Effector CD4-positive, alpha-beta T cell (primary cell): ENCODE results near the gene TNS1.

Experiments
- DNase-seq: peaks from one replicate; pipeline ENCODE4 v3.0.0-alpha.2; 2020

TNS1 gene

DNA sequence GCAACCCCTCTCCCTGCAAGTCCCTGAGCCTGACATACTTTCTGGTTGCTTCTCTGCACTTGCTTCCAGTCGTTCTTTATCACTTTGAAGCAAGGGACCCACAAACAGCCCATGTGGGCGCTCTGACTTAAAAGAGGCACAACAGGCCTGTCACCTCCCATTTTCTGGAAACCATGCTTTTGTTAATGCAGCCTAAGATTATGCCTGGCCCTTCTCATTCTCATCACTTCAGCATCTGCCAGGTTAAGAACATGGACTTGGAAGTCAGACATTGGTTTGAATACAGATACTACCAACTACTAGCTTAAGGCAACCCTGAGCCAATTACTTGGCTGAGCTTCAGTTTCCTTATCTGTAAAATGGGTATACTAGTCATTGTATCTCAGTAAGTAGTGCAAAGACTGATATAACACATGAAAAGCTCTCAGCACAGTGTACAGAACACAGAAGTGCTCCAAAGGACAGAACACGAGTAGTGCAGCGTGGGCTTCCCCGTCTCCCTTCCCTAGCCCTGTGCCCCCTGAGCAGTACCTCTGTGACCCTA is 141.4 kb downstream of the TNS1 start:
- no peak for DNase-seq

DNA sequence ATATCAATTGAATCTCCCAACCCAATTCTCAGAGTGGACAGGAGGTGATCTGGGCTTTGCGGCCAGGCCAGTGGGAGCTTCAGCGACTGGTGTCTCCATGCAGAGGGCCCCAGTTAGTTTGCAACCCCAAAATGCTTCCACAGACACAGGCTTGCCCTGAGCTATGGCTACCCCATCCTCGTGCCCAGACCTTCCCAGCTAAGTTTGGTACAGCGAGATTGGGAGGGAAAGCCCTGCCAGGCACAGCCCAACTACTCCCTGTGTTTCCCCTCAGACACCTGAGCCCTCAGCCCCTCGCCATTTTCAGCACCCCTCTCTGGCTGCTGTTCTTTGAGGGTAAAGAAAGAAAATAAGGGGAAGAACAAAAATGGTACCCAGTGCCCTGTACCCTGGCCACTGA is 142.9 kb downstream of the TNS1 start:
- DNase-seq, result no peak

DNA sequence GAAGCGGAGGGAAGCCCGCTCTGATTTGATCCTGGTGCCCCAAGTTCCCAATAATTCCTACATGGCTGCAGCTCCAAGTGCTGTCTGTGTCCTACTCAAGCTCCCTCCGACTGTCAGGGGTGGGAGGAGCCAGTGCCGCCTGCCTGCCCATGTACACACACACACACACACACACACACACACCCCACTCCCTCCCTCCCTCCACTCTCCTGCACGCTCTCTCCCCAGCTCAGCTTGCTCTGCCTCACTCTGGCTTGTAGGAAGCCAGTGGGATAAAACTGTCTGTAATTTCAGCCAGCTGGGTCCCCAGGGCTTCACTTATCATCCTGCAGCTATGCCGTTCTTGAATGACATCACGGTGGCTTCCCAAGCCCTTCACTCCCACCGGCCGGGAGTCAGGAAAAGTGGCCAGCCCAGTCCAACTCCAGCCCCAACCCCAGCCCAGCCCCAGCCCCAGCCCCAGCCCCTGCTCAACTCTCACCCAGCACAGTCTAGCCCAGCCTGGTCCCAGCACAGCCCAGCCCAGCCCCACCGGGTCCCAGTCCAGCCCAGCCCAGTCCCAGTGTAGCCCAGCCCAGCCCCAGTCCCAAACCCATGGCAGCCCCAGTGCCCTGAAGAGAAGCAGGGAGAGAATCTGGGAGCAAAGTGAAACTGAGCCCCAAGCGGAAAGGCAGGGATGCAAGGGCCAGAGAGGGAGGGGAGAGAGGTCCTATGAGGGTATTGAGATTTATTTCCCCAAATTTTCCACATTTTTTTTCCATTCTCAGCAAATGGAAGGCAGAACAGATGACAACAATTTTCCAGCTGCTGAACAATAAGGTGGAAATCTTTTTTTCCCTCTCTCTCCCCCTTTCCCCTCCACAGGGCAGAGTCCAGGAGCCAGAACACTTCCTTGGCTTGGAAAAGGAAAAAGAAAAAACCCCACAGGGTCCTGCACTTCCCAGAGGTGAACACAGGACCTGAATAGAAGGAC is 144.0 kb downstream of the TNS1 start:
- DNase-seq, result no peak

DNA sequence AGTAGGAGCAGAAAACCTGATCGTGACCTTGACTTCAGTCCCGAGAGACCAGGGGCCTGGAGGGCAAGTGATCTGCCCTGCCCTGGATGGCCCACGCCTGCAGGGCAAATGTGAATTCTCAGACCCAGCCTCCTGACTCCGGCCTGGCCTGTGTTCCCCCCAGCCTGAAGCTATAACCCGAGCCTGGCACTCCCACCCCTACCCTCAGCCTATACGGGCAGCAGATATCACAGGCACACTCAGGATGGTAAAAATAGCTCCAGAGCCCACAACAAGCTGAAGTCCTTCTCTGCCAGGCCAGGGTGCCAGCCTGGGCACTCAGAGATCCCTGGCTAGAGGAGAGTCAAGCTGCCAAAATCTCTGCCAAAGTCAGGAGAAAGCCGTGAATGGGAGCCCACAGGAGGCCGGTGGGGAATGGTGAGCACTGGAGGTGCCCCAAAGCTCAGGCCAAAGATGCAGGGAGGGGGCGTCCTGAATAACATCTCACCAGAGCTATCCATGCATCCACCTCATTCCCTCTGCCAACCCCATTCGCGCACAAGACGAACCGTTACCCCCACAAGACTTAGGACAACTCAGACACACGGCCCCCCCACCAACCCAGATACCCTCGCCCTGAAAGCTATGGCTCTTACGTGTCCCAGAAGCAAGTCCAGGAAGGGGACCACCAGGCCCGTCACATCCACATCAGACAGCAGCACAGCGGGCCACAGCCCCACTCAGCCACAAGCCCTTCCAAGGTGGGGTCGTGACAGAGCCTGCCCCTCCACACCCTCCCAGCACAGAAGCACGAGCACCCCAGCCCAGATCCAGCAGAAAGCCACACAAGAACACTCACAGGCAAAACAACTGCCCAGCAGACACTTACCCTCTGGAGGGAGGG is 144.9 kb downstream of the TNS1 start:
- no peak for DNase-seq

DNA sequence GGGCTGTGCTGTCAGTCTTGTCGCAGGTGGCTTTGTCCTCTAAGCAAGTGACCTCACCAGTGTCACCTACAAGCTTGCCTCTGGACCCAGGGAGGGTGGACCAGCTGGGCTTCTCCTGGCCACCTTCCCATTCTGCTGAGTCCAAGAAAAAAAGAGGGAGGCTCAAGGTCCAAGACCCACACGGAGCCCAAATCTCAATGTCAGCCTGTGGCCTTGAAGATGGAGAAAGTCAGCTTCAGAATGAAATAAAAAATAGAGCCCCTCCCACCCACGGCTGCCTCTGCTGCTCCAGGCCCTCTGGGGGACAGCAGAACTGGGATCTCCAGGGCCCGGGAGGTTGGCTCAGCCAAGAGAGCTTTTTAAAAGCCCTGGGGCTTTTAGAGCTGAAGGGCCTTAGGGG is 145.9 kb downstream of the TNS1 start:
- DNase-seq, result no peak

DNA sequence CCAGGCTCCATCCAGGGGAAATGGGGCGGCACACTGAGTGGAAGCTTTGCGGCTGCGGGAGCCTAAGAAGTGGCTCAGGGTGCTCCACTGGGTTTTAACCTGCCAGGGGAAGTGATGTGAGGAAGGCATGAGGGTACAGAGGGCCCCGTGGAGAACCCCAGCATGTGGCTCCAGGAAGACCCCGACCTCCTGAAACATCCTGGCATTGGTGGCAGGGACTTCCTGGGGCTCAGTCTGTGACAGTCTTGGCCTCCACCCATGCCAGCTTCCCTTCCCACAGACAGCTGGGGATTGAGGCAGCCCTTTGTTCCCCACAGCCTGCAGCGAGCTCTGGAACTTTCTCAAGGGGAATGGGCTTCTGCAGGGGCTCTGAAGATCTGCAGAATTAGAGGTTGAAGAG is 146.6 kb downstream of the TNS1 start:
- no peak for DNase-seq

DNA sequence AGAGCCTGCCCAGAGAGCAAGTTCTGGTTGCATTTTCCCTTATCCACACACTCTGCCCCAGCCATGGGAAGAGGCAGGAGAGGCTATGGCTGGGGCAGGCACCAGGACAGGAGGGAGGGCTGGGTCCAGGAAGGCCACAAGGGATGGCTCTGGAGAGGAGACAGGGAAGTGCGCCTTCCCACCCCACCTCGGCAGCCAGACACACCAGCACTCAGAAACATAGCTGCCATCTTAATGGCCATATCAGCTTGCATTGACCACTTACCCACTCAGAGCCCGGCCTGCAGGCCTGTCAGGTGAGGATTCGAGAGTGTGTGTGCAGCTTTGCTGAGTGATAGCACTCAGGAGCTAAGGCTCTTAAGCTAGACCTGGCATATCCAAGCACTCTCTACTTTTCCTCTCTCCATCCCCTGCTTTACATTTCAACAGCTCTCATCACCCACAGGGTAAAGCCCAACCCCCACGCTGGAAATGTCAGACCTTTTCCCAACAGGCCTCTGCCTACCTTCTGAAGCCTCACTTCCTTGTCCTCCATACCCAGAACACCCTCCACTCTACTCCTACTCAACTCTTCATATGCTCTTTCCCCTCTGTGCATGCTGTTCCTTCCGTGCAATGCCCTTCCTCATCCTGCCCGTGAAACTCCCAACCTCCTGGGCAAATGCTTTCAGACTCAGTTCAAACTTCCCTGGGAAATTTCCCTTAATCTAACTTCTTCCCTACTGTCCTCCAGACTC is 147.9 kb downstream of the TNS1 start:
- DNase-seq, result no peak

DNA sequence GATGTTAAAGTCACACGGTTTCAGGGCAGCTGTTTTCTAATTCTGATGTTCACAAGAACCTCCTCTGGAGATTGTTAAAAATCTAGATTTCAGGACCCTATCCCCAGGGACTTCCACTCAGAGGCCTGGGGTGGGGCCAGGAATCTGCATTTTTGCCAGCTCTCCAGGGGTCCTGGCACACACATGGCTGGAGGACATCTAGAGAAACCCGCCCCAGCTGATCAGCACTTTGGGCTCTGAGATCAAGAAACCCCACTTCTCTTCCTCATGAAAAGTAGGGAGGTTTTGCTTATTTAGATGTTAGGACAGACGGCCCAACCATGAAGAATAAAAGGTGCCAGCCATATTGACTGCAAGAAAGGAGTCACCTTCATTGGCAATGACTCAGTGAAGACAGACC is 148.8 kb downstream of the TNS1 start:
- no peak for DNase-seq

DNA sequence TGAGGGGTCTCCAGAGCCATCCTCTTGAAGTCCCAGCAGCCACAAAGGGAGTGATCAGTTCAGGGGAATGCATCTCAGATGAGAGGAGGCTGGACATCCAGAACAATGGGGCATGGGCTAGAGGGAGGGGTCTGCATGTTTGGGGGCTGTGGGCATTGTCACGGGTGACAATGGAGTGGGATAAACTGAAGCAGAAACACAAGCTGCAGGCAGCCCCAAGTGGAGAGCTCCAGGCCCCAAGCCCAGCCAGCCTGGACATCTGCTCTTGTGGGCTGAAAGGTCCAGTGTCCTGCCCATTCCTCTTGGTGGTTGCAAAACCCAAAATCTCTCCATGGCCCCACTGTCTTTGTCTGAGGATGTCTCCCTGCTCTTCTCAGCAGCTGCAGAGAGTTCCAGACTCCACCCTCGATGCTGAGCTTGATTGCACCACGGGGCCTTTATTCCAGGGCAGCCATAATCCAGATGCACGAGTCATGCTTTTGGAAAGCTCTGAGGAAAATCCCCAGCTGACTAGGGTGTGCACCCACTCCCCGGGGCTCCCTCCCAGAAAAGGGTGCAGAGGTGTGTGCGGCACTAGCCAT is 149.4 kb downstream of the TNS1 start:
- DNase-seq, result no peak

DNA sequence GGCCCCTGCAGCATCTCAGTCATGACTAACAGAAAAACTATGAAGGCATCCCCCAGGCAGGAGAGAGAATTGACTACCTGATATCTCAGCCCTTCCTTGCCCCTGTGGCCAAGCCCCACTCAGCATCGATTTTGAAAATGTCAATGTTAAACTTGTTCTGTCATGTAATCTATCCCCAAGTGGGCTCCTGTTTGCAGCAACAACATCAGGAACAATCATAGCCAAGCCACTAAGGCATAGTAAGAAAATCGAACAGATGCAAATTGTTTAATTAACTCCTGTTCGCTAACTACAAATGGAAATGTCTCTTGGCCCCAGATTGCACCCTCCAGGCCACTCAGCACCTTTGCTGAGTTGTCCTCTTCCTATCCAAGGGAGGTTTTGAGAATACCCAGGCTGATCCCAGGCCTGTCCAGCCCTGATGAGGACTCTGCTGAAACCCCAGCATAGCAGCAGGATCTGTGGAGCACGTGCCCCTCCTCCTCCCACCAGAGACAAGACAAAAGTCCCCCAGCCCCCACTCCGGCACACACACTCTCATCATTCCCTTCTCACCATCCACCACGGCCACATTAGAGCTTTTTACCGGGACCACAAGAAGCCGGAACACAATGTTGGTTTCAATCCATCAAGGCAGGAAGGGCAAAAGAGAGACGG is 150.1 kb downstream of the TNS1 start:
- no peak for DNase-seq

DNA sequence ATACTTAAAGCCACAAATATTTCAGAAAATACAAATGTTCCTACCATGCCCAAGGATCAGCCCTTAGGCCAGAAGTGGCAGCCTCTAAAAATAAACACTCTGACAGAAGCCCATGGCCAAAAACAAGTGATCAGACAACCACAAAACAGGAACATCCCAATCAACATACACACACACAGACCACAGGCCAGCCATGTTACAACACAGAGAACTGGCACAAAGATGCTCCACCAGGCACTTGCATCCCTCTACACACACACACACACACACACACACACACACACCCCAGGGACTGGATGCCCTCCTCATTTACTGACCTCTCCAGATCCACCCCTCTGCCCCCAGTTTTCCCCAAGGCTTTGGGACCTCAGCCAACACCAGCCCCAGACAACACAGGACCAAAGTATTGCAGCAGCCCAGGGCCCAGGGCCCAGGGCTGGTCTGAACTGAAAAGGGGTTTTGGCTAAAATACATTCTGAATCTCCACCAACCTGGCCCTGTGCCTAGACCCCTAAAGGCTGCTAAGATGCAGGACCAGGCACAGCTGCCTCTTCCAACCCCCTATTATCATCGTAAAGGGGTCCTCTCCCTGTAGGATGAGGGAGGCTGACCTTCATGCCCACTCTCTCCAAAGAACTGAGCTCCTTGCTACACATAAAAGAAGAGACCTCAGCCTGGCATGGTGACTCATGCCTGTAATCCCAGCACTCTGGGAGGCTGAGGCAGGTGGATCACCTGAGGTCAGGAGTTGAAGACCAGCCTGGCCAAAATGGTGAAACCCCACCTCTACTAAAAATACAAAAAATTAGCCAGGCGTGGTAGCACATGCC is 151.4 kb downstream of the TNS1 start:
- DNase-seq, result no peak

DNA sequence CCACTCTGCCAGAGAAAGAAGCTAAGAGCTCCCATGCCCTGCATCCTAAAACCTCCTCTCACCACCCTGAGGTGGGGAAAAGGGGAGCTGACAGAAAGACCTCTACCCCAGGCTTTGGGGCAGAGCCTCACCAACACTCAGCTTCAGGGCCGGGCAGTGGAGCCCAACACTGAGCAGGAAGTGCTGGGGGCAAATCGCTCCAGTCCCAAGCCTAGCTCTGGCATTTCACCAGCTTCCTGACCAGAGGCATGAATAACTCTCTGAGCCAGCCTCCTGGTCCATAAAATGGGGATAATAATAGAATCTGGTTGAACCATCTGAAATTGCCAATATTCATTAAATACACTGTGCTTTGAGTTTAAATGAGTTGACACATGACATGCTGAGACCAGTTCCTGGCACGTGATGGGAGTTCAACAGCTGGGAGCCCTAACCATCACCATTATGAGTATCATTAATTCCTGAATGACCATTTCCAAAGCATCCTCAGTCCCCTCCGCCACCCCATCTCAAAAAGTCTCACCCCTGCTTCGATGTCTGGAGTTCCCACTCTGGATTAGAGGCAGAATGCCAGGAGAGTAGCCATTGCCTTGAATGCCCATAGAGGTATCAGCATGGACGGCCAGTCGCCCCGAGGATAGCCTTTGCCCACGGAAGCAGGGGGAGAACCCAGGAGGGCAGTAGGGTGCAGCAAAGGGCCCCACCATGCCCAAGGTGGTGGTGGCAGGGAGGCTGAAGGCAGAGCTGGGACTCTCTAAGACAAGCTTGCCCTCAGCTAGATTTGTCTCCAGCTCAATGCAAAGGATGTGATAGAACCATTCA is 153.4 kb downstream of the TNS1 start:
- no peak for DNase-seq

DNA sequence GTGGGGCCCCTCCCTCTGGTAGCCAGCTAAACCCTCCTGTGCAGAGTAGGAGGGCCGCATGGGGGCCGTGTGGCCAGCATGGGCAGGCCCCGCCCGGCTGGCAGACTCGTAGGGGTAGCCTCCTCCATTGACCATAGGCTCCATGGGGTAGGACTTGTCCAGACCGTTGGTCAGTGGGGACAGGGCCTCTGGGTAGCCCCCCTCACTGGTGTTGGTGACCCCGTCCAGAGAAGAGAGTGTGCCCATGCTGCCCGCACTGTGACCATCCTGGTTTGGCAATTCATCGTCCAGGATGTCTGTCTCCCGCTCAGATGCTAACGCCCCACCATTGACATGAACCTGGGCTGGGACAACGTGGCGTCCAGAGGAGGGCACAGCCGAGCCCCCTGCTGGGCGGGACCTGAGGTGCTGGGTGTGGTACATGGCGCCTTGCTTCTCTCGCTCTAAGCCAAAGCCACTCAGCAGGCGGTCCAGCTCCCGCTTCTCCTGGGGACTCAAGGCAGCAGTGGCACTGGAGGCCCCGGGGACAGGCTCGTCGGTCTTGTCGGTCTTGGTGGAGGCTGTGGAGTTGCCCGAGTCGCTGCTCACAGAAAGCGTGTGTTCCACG is 154.3 kb downstream of the TNS1 start:
- no peak for DNase-seq

DNA sequence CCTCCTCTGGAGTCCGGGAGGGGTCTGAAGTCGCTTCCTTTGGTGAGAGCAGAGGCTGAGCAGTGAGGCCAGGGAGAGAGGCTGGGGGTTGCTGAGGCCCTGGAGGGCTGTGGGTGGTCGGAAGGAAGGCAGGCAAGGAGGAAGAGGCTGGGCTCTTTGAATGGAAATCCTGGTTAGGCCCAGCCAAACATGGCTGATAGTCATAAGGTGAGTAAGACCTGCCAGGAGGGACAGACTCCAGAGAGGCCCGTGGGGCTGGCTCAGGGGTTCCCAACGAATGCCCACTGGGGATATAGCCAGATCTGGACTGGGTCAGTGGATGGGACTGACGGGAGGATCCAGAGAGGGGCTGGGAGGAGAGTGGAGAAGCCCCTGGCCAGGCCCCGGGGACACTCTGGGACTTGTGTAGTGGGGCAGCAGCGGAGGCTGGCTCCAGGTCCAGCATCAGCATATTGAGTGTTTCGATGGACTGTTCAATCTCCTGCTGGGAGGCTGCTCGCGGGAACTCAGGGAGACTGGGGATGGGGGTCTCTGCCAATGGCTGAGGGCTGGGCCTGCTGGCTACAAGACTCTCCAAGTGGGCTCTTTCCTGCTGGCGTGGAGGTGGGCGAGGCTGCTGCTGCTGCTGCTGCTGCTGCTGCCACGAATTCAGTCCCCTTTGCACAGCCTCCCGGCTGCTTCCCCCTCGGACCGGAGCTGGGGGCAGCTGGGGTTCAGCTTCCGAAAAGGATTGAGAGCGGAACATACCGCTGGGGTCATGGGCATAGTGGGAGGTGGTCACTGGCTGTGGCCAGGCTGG is 155.0 kb downstream of the TNS1 start:
- no peak for DNase-seq

DNA sequence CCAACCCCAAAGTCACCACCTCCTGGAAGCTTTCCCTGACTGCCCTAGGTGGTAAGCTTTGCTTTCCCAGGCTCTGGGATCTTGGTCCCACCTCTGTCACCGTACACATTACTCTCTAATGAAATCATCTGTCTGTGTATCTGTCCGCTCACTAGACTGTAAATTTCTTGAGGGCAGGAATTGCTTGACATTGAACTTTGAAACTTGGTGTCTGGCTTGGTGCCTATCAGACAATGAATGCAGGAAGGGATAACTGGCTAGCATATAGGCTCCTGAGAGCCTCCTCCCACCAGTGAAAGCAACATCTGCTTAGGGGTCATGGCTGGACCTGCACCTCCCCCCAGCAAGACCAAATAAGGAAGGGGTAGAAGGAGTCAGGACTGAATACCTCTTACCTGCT is 155.7 kb downstream of the TNS1 start:
- DNase-seq, result no peak

DNA sequence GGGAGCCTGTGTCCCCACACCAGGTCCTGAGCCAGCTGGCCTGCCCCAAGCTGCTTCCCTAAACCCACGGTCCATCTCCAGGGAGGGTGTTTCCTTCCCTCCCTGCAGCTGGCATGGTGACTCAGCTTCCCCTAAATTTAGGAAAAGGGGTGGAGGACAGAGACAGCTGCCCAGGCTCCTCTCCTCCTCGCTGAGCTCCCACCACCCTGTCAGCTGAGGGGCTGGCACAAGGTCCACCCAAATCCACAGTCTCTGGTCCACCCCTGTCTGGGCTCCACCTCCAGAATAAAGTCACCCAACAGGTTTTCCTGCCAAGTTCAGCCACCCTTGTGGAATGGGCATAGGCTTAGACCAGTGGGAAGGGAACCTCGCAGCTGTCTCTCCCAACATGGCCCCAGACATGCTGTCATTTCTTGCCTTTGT is 156.5 kb downstream of the TNS1 start:
- no peak for DNase-seq

DNA sequence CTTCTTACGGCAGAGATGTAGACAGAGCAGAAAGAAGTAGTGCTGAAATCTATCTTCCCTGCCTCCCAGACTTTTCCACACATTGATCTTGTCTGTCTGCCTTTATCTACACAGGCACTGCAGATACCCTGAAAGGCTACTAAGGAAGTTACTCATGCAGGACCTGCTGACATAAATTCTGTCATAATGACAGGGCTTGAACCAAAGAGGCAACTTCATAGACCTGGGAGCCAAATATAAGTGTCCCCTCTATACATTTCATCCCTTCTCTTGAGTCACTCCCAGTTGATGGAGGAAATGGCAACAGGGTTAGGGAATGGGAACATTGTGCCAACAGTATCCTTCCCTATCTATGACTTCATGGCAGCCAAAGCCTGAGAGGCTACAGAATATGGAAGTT is 157.5 kb downstream of the TNS1 start:
- DNase-seq, result no peak

DNA sequence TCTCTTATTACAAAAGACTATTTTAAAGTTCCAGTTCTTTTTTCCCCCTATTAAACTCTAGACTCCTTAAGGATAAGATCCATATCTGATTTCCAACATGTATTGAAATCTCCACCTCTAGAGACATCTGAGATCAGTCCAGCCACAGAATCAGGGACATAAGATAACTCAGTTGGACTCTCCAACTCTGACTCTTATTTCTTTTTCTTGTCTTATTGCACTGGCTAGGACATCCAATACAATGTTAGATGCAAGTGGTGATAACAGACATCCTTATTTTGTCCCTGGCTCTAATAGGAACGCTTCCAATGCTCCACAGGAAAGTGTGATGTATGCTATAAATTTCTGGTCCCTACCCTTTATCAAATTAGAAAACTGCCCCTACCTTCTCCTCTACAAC is 158.1 kb downstream of the TNS1 start:
- no peak for DNase-seq

DNA sequence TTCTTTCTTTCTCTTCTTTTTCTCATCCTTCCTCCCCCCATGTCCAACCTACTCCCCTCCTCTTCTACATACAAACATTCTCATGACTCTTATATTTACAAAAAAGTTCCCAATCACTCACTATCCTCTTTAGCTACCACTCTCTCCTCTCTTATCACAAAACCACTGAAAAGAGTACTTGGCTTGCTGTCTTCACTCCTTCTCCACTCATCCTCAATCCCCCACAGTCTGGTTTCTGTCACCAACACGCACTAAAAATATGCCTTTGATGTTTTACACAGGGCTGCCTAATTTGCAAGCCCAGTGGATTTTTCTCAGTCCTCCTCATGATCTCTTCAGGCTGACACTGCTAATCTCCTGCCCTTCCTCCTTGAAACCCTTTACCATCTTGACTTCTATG is 159.5 kb downstream of the TNS1 start:
- no peak for DNase-seq
